Activated naive CD8-positive, alpha-beta T cell treated with anti-CD3 and anti-CD28 coated beads, Interleukin-2, amount 10 ng/mL, durations not matched to agents 7 days and 5 days (primary cell): ENCODE measurements around the gene TTC23. TPM values are rescaled to one million over a fixed set of nuclear protein-coding genes. Genes with fewer than 3 reads are reported as not detected.

Experiments used
- ATAC-seq: fragments of 150-1000 bp; cut with Tn5 transposase; one replicate; pipeline ENCODE4 v1.10.0; 2021; ENCODE audit warnings: low read depth, moderate library complexity
- POLR2A ChIA-PET: fragments of 350-600 bp; sonication (Branson Sonifier 250); formaldehyde crosslinking; loops from one replicate; lab custom pipeline; 2021; ENCODE audit warnings: antibody characterized with exemption; lab: Charles Lee
- DNase-seq: peaks from one replicate; pipeline ENCODE4 v3.0.0; 2021
- H3K27ac Mint-ChIP-seq: one replicate; pipeline ENCODE4 v1.8.0; 2022; ENCODE audit warnings: mild to moderate bottlenecking, mixed read lengths
- H3K27me3 Mint-ChIP-seq: one replicate; pipeline ENCODE4 v1.8.0; 2022; ENCODE audit warnings: mild to moderate bottlenecking, moderate library complexity, mixed read lengths
- H3K36me3 Mint-ChIP-seq: one replicate; pipeline ENCODE4 v1.8.0; 2021; ENCODE audit warnings: mild to moderate bottlenecking, mixed read lengths
- H3K4me1 Mint-ChIP-seq: one replicate; pipeline ENCODE4 v1.8.0; 2021; ENCODE audit warnings: mixed read lengths
- H3K4me3 Mint-ChIP-seq: one replicate; pipeline ENCODE4 v1.8.0; 2022; ENCODE audit warnings: mild to moderate bottlenecking, moderate library complexity, mixed read lengths
- H3K9me3 Mint-ChIP-seq: one replicate; pipeline ENCODE4 v1.8.0; 2021; ENCODE audit warnings: mixed read lengths
- total RNA-seq, 2 experiments: library from RNA; stranded (reverse); gene quantifications; one replicate each; pipeline ENCODE4 v1.2.3, GENCODE V29; 2021

The TTC23 gene
- total RNA-seq, 2 experiments from 2014 or later: 0.61 to 0.82 TPM

DNA sequence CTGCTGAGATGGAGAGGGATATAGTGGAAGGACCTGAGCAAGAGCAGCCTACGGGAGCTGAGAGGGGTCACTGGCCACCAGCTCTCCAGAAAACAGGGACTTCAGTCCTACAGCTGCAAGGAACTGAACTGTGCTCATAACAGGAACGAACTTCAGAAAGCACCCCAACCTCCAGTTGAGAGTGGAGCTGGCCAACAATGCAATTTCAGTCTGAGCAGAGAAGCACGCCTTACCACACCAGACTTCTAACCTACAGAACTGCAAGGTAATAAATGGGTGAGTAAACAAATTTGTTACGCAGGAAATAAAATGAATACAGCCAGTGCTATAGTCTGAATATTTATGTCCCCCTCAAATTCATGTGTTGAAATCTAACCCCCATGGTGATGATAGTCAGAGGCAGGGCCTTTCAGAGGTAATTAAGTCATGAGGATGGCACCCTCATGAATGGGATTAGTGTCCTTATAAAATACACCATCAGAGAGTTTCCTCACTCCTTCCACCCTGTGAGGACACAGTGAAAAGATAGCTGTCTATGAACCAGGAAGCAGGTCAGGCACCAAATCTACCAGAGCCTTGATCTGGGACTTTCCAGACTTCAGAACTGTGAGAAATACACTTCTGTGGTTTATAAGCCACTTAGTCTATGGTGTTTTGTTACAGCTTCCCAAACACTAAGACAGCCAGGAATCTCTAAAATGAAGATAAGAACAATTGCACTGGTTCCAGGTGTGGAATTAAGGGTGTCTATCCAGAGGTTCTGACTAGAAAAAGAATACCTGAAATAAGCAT lies 85.9 kb downstream of the TTC23 start:
- H3K27ac Mint-ChIP-seq: no peak overlapping the region
- ATAC-seq (no peak), DNase-seq (no peak)
- H3K9me3 Mint-ChIP-seq: no peaks in the 10 kb centered on the region
- no peaks in the 10 kb centered on the region for H3K36me3 Mint-ChIP-seq
- no peaks in the 10 kb centered on the region for H3K4me1 Mint-ChIP-seq
- no peaks in the 10 kb centered on the region for H3K27me3 Mint-ChIP-seq
- no peak overlapping the region for H3K4me3 Mint-ChIP-seq
- POLR2A ChIA-PET: no interaction called here

DNA sequence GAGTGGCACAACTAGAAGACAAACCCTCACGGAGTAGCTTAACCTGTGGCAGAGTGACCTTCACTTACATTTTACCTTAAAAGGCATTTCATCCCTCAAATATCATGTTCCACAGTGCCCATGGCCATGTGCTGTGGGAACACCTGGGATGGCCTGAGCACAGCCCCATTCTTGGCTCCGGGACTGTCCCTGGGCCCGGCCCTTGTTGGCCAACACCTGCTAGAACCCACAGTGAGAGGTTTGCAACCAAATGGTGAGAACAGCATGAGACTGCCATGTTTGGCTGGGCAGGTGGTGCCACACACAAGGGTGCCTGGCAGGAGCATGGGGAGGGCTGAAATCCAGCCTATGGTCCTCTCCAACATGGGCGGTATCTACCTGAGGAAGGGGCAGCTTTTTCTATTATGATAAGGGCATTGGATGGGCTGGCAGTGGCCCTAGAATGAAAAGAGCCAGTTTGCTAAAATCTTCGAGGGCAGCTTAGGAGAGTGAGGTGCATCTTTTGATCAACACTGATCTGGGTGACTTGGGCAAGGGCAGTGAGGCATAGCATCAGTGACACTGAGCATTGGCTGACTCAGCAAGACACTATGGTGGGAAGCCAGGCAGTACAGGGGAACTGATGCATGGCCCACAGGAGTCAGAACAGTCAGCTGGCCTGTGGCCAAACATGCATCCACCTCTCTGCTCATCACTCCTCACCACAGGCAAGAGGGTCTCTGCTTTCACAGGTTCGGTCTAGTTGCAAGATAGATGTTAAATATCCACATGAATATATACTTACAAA lies 90.6 kb downstream of the TTC23 start:
- ATAC-seq (no peak), DNase-seq (no peak)
- Mint-ChIP-seq H3K27me3 (peaks cover 5% of the 10 kb centered on the region), H3K4me1 (peaks cover 9% of the 10 kb centered on the region), H3K9me3 (no peaks in the 10 kb centered on the region), H3K4me3 (no peak overlapping the region), H3K36me3 (no peaks in the 10 kb centered on the region), H3K27ac (no peak overlapping the region)
- POLR2A ChIA-PET: no interaction called here

DNA sequence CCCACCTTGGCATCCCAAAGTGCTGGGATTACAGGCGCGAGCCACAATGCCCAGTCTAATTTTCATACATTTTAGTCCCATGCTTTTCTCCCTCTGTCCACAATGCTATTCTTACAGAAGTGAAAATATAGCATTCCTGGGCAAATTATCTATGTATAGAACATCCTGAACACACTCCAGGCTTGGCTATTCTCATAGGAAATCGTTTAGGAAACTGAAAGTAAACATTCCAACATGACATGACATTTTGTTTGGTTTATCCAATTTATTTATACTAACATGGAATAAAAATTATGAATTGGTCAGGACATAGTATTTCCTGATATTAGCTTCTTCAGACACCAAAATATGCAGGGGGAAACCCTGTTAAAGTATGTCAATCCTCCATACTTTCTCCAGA lies 91.9 kb downstream of the TTC23 start:
- ATAC-seq (no peak), DNase-seq (no peak)
- Mint-ChIP-seq H3K27me3 (peaks cover 9% of the 10 kb centered on the region), H3K36me3 (no peaks in the 10 kb centered on the region), H3K4me3 (no peak overlapping the region), H3K27ac (no peak overlapping the region), H3K4me1 (peaks cover 9% of the 10 kb centered on the region), H3K9me3 (no peaks in the 10 kb centered on the region)
- POLR2A ChIA-PET: interaction anchor here (0.7 kb wide), 1 partner anchor 182 kb away, joined by 9 read pairs; no protein-coding TSS in a partner anchor

DNA sequence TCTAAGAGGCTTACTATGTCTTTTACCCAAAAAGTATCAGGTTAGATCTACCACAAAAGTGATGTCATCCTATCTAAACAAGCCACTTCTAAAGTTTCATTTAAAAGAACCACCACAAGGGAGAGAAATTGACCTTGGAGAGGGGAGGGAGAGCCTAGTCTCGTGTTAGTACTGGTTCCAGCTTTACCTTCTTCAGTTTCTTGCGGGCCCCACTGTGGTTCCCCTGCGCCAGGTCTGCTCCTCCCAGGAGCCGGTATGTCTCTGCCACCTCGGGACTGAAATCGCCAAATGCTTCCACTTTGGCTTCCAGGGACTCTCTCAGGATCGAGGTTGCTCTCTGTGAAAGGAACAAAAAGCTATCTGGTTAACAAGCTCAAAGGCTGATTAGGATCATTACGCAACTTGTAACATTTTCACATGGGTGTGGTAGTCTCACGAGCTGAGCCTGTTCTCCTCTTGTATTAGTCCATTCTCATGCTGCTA lies 93.4 kb downstream of the TTC23 start:
- POLR2A ChIA-PET: no interaction called here
- Mint-ChIP-seq H3K27ac (no peak overlapping the region), H3K4me3 (no peak overlapping the region), H3K4me1 (peaks cover 9% of the 10 kb centered on the region), H3K27me3 (peaks cover 9% of the 10 kb centered on the region), H3K9me3 (no peaks in the 10 kb centered on the region), H3K36me3 (no peaks in the 10 kb centered on the region)
- ATAC-seq (no peak), DNase-seq (no peak)

DNA sequence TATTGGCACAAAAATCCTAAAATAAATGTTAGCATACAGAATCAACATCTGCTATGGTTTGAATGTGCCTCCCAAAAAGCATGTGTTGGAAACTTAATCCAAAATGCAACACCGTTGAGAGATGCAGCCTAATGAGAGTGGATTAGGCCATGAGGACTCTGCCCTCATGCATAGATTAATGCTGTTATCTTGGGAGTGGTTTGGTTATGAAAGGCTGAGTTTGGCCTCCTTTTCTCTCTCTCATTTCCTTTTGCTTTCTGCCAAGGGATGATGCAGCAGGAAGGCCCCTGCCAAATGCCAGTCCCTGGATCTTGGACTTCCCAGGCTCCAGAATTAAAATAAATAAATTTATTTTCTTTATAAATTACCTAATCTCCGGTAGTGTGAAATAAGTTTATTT lies 95.1 kb downstream of the TTC23 start:
- Mint-ChIP-seq H3K27me3 (peaks cover 9% of the 10 kb centered on the region), H3K27ac (no peak overlapping the region), H3K4me3 (no peak overlapping the region), H3K36me3 (no peaks in the 10 kb centered on the region), H3K9me3 (no peaks in the 10 kb centered on the region), H3K4me1 (peaks cover 9% of the 10 kb centered on the region)
- ATAC-seq: no peak
- POLR2A ChIA-PET: no interaction called here
- DNase-seq: no peak

DNA sequence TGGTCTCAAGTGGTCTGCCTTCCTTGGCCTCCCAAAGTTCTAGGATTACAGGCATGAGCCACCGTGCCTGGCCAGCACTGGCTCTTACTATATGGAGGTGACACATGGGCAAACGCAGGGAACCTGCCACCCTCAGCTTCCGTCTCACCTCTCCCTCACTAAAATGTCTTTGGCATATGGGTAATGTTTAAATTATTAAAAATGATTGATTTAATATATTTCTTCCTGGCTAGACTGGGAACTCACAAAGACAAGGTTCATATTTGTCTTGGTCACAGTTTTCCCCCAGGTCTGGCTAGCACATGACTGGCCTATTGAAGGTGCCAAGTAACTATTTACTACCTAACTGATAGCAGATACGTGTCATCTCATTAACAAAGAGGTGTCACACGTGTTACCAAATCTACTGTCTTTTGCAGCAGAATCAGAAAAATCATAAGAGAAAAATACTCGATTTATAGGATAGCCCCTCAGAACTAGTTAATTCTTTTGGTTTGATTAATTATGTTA lies 96.3 kb downstream of the TTC23 start:
- Mint-ChIP-seq H3K4me3 (no peak overlapping the region), H3K9me3 (no peaks in the 10 kb centered on the region), H3K4me1 (peaks cover 9% of the 10 kb centered on the region), H3K27ac (no peak overlapping the region), H3K36me3 (no peaks in the 10 kb centered on the region), H3K27me3 (peaks cover 9% of the 10 kb centered on the region)
- POLR2A ChIA-PET: no interaction called here
- ATAC-seq (no peak), DNase-seq (no peak)

DNA sequence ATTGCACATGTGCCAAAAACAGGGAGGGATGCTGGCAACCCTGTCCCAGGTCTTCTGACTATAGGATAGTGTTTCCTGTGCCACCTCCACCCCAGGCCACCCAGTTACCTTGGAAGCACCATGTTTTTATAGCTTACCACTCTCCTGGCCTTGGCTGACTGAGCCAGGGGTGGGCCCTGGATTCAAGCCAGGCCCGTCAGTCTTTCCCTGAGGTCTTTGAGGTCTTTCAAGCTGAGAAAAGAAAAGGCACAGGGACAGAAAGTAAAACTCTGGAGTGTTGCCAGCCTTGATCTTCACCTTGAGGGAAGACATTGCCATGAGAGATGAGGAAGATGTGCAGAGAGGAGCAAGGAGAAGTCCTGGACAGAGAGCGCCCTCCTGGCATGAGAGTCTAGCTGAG lies 98.2 kb downstream of the TTC23 start:
- Mint-ChIP-seq H3K27ac (no peak overlapping the region), H3K4me3 (no peak overlapping the region), H3K36me3 (no peaks in the 10 kb centered on the region), H3K9me3 (no peaks in the 10 kb centered on the region), H3K4me1 (peaks cover 7% of the 10 kb centered on the region), H3K27me3 (peaks cover 9% of the 10 kb centered on the region)
- no peak for DNase-seq
- no peak for ATAC-seq
- POLR2A ChIA-PET: no interaction called here

DNA sequence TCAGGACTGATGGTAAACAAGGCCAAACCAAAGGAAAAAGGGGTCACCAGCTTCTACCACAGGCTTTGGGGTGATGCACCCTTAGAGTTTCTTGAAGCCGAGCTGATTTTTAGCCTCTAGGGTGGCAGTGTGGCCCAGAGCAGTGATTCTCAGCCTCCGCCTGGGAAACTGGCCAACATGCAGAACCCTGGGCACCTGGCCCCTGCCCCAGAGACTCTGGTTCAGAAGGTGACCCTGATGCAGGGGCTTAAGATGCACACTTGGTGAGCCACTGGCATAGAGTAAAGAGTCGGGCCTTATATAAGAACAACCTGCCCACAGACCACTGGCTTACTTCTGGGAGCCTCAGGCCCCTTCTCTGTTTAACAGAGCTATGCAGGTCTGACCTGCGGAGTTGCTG lies 100.0 kb downstream of the TTC23 start:
- no peaks in the 10 kb centered on the region for H3K9me3 Mint-ChIP-seq
- H3K4me1 Mint-ChIP-seq: no peaks in the 10 kb centered on the region
- no peak for DNase-seq
- ATAC-seq: no peak
- POLR2A ChIA-PET: no interaction called here
- no peak overlapping the region for H3K4me3 Mint-ChIP-seq
- no peak overlapping the region for H3K27ac Mint-ChIP-seq
- H3K27me3 Mint-ChIP-seq: peaks cover 4% of the 10 kb centered on the region
- H3K36me3 Mint-ChIP-seq: no peaks in the 10 kb centered on the region

DNA sequence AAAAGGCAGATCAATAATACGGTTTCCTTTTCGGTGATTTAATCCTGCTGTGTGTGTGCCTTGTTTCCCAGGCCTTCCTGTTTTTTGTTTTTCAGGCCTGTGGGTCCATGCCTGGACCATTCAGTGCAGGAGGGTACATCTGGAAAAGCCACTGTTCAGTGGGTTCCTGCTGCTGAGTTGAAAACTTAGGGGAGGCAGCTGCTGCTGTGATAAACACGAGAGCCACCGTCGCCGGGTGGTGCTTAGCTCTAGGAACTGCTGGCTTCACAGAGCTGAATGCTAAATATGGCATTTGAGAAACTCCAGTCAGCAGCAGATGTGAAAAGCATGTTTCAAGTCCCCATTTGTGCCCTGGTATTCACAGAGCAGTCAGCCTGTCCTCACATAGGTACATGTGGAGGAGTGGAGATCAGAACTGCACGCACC lies 100.5 kb downstream of the TTC23 start:
- no peak overlapping the region for H3K4me3 Mint-ChIP-seq
- no peak overlapping the region for H3K27ac Mint-ChIP-seq
- DNase-seq: no peak
- H3K27me3 Mint-ChIP-seq: peaks cover 4% of the 10 kb centered on the region
- H3K4me1 Mint-ChIP-seq: no peaks in the 10 kb centered on the region
- H3K36me3 Mint-ChIP-seq: no peaks in the 10 kb centered on the region
- no peaks in the 10 kb centered on the region for H3K9me3 Mint-ChIP-seq
- no peak for ATAC-seq
- POLR2A ChIA-PET: no interaction called here

DNA sequence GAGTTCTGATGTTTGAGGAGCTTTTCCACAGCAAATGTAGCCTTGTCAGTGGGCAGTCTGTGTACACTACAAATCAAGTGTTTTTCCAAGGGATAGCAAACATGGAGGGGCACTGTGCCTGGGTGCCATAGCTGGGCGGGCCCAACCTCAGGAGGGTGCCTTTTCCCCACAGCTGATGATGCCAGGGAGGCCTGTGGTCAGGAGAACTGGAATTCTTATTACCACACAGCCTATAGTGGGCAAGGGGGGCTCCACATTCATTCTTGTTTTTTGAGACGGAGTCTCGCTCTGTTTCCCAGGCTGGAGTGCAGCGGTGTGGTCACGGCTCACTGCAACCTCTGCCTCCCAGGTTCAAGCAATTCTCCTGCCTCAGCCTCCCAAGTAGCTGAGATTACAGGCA lies 102.7 kb downstream of the TTC23 start:
- Mint-ChIP-seq H3K27me3 (peaks cover 3% of the 10 kb centered on the region), H3K36me3 (no peaks in the 10 kb centered on the region), H3K4me3 (no peak overlapping the region), H3K27ac (no peak overlapping the region), H3K9me3 (no peaks in the 10 kb centered on the region), H3K4me1 (no peaks in the 10 kb centered on the region)
- POLR2A ChIA-PET: no interaction called here
- DNase-seq (no peak), ATAC-seq (no peak)

DNA sequence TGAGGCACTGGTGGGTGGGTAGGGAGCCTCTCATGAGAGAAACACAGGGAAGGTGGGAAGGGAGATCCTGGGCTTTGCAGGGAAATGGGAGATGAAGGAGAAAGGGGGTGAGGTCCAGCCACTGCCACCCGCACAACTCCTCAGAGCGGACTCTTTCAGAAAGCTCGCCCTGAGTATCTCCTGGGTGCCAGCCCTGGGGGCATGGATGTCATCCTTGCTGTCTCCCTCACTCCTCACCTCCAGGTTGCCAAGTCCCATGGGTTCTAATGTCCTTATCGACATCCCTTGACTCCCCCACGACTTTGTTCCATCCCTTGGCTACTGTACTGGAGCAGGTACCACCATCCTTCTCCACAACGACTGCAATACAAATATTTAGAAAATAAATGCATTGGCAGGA lies 103.6 kb downstream of the TTC23 start:
- POLR2A ChIA-PET: no interaction called here
- H3K4me1 Mint-ChIP-seq: no peaks in the 10 kb centered on the region
- no peak overlapping the region for H3K27ac Mint-ChIP-seq
- H3K9me3 Mint-ChIP-seq: no peaks in the 10 kb centered on the region
- H3K4me3 Mint-ChIP-seq: no peak overlapping the region
- H3K27me3 Mint-ChIP-seq: peaks cover 3% of the 10 kb centered on the region
- H3K36me3 Mint-ChIP-seq: no peaks in the 10 kb centered on the region
- DNase-seq (no peak), ATAC-seq (no peak)

DNA sequence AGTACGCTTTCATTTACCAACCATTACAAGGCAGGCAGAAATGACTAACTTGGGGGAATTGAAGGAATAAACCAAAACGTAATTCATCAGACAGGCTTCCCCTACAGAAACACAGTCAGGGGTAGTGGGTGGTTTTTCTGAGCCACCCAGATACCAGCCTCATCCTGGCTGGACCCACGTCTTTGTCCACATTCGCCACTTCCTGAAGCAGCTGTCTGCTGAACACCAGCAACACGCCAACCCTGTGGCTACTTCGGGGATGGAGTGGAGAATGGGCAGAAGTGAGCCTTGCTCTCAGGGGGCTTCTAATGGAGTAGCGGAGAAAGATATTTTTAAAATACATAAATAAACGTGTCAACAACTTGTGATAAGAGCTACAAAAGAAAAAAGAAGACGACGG lies 104.4 kb downstream of the TTC23 start:
- Mint-ChIP-seq H3K27ac (no peak overlapping the region), H3K36me3 (no peaks in the 10 kb centered on the region), H3K9me3 (no peaks in the 10 kb centered on the region), H3K27me3 (peaks cover 3% of the 10 kb centered on the region), H3K4me3 (no peak overlapping the region), H3K4me1 (no peaks in the 10 kb centered on the region)
- ATAC-seq (no peak), DNase-seq (no peak)
- POLR2A ChIA-PET: no interaction called here

DNA sequence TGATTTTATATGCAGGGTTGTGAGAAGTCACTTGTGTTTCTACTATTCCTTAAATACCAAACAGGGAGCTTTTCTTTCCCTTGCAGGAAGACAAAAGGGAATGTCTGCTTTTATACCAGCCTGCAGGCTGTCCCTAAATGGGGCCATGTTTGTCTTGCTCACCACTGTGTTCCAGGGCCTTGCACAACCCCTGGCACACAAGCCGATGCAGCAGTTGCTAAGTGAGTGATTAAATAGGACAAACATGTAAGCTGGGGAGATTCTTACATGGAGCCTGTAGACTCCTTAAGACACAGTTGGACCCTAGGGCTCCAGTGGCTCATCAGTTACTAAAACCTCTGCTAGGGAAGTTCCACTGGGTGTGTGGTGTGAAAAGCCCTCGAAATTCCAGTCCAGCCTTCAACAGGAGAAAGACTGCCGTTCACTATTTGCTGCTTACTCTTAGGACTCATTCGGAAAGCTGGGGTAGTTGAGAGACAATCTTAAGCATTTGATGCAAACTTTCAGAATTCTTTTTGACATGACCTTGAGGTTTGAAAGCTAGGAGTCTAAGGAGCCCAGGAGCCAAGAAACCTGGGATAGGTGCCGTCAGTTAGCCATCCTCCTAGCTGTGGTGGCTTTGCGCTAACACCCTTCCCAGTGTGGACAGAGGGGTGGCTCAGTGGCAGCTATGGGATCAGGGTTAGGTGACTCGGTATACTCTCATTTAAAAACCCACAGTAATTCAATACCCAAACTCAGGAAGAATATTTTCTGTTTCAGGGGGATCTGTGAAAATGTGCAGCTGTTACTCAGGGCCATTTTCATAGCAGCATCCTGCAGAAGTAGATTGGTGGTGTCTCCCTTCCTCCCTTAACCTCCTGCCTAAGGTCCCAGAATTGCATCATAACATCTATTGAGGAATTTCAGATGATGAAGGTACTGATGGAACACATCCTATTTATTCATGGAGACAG lies 105.4 kb downstream of the TTC23 start:
- H3K9me3 Mint-ChIP-seq: no peaks in the 10 kb centered on the region
- ATAC-seq (no peak), DNase-seq (no peak)
- no peaks in the 10 kb centered on the region for H3K36me3 Mint-ChIP-seq
- no peaks in the 10 kb centered on the region for H3K4me1 Mint-ChIP-seq
- no peak overlapping the region for H3K4me3 Mint-ChIP-seq
- POLR2A ChIA-PET: no interaction called here
- H3K27ac Mint-ChIP-seq: no peak overlapping the region
- peaks cover 3% of the 10 kb centered on the region for H3K27me3 Mint-ChIP-seq
